Measurements from ENCODE around the gene MYO7A.

DNA sequence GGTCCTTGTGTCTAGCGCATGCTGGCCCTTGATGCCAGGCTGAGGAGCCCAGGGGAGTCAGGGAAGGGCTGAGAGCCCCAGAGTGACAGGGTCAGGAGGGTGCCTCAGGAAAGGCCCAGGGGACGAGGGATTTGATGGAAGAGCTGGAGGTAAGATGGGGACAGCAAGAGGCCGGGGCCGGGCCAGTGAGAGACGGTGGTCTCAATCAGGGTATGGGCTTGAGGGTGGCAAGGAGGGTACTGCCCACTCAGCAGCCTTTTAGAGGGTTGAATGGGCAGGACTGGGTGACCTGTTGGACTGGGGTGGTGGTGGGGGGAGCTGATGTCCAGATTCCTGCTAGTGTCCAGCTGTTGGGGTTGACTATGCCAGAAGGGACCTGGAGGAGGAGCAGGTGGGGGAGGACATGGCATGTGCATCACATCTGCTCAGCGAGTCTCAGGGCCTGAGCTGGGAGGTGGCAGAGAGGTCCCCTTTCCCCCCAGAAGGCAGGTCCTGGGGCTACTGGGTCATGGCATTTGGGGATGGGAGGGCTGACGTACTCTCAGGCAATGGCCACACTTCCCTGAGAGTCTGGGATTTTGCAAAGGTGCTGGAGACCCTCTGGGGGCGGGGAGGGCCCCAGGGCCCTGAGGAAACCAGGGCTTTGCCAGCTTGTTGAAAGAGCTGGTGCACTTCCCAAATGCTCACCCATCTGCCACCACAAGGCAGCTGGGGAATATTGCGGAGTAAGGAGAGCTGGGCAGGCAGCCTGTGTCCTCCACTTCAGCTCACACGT lies 18.4 kb downstream of the MYO7A start:
- TF ChIP-seq POLR2A (IDR thresholded peaks at IDR 0.05) (no peak), CTCF (IDR thresholded peaks at IDR 0.05) (no peak)

Measured in body of pancreas (tissue), 4 donors.